ENCODE measurements around the gene CNPY2. TPM values are rescaled to one million over a fixed set of nuclear protein-coding genes. Genes with fewer than 3 reads are reported as not detected.

CNPY2 gene
- total and polyA plus RNA-seq, 5 donors from 2014 or later = 47.6 to 166 (median 153) TPM

DNA sequence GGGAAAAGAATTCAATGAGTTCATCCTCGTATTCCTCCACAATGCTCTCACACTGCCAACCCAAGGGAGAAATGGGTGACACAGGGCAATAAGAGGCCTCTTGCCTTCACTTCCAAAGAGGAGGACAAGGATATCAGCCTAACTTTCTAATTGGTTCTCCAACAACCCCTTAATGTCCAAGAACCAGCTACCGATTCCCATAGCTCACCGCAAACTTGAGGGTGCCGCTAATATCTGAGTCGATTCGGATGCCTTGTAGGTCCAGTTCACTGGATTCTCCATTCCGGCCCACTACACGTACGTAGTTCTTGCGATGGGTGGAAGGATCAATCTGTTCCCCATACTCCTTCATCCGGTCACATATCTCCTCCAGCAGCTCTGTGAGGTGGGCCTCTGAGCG lies 4.8 kb downstream of the CNPY2 start:
- Histone ChIP-seq H3K4me3 (ENCODE audit: low read depth, low read length) (no peak overlapping the region), H3K27me3 (ENCODE audit: control insufficient read depth, insufficient read depth, low read length) (no peaks in the 10 kb centered on the region), H3K27ac (ENCODE audit: insufficient read depth, low read length, poor library complexity, severe bottlenecking) (no peak overlapping the region), H3K9me3 (ENCODE audit: control insufficient read depth in 2 of 2, low read length in 2 of 2) (no peaks in the 10 kb centered on the region), H3K36me3 (ENCODE audit: control insufficient read depth, insufficient read depth, low read length) (peaks cover 29% of the 10 kb centered on the region), H3K4me1 (ENCODE audit: control insufficient read depth, insufficient read depth, low read length, poor library complexity, severe bottlenecking) (peaks cover 10% of the 10 kb centered on the region)
- Mint-ChIP-seq H3K36me3 (peaks cover 14% of the 10 kb centered on the region), H3K27me3 (no peaks in the 10 kb centered on the region), H3K4me3 (no peak overlapping the region), H3K4me1 (peaks cover 4 to 18% (median 5%) of the 10 kb centered on the region in 4 donors), H3K9me3 (no peaks in the 10 kb centered on the region), H3K27ac (no peak overlapping the region)
- DNase-seq (no peak), ATAC-seq (ENCODE audit: low read depth in 2 of 2) (no peak)

DNA sequence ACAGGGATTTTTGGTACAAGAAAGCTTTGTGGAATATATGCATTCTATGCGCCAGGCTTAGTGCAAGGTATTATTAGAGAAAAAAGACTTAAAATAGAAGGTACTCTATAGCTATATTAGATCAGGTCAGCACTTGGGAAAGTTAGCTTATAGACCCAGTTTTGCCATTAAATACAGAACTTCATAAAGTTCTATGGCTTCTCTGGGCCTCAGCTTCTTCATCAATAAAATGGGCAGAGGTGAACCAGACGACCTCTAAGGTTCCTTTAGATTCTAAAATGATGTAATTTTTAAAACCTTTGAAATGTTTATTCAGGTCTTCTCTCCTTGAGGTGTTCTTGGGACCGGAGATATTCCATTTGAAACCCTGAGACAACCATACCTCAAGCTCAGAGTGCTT lies 7.1 kb downstream of the CNPY2 start:
- Mint-ChIP-seq H3K27me3 (no peaks in the 10 kb centered on the region), H3K4me3 (peak overlapping the region in 2 of 4 donors; percentile 35 to 54), H3K27ac (no peak overlapping the region), H3K9me3 (no peaks in the 10 kb centered on the region), H3K36me3 (peaks cover 9% of the 10 kb centered on the region), H3K4me1 (no peaks in the 10 kb centered on the region)
- Histone ChIP-seq H3K4me3 (ENCODE audit: low read depth, low read length) (no peak overlapping the region), H3K4me1 (ENCODE audit: control insufficient read depth, insufficient read depth, low read length, poor library complexity, severe bottlenecking) (no peaks in the 10 kb centered on the region), H3K9me3 (ENCODE audit: control insufficient read depth in 2 of 2, low read length in 2 of 2) (no peaks in the 10 kb centered on the region), H3K27me3 (ENCODE audit: control insufficient read depth, insufficient read depth, low read length) (no peaks in the 10 kb centered on the region), H3K27ac (ENCODE audit: insufficient read depth, low read length, poor library complexity, severe bottlenecking) (no peak overlapping the region), H3K36me3 (ENCODE audit: control insufficient read depth, insufficient read depth, low read length) (peaks cover 26% of the 10 kb centered on the region)
- ATAC-seq (ENCODE audit: low read depth in 2 of 2) (no peak), DNase-seq (no peak)

DNA sequence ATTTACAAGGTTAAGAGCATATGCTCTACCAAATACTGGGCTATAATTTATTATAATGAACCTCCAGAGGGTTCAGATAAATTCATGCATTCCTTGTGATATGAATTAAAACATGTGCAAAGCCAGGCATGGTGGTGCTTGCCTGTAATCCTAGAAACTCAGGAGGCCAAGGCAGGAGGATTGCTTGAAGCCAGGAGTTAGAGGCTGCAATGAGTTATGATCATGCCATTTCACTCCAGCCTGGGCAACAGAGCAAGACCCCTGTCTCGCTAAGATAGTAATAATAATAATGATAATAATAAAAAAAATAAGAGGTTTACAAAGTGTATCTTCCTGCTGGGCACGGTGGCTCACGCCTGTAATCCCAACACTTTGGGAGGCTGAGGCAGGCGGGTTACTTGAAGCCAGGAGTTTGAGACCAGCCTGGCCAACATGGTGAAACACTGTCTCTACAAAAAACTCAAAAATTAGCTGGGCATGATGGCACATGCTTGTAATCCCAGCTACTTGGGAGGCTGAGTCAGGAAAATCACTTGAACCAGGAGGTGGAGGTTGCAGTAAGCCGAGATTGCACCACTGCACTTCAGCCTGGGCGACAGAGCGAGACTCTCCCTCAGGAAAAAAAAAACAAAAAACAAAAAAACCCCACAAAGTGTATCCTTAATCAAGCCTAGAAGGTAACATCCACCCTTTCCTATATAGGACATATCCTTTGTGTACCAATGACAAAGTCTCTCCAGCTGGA lies 8.4 kb downstream of the CNPY2 start:
- peaks cover 3% of the 10 kb centered on the region for H3K4me1 ChIP-seq (ENCODE audit: control insufficient read depth, insufficient read depth, low read length, poor library complexity, severe bottlenecking)
- H3K9me3 ChIP-seq (ENCODE audit: control insufficient read depth in 2 of 2, low read length in 2 of 2) = no peaks in the 10 kb centered on the region
- no peak for DNase-seq
- H3K9me3 Mint-ChIP-seq = no peaks in the 10 kb centered on the region
- peaks cover under 1 to 3% (median 2%) of the 10 kb centered on the region in 4 donors for H3K4me1 Mint-ChIP-seq
- H3K27me3 Mint-ChIP-seq = no peaks in the 10 kb centered on the region
- H3K27me3 ChIP-seq (ENCODE audit: control insufficient read depth, insufficient read depth, low read length) = no peaks in the 10 kb centered on the region
- peaks cover 9% of the 10 kb centered on the region for H3K36me3 Mint-ChIP-seq
- no peak overlapping the region for H3K27ac ChIP-seq (ENCODE audit: insufficient read depth, low read length, poor library complexity, severe bottlenecking)
- no peak overlapping the region for H3K4me3 ChIP-seq (ENCODE audit: low read depth, low read length)
- H3K36me3 ChIP-seq (ENCODE audit: control insufficient read depth, insufficient read depth, low read length) = peaks cover 26% of the 10 kb centered on the region
- no peak overlapping the region for H3K4me3 Mint-ChIP-seq
- no peak overlapping the region for H3K27ac Mint-ChIP-seq
- ATAC-seq (ENCODE audit: low read depth in 2 of 2) = no peak

DNA sequence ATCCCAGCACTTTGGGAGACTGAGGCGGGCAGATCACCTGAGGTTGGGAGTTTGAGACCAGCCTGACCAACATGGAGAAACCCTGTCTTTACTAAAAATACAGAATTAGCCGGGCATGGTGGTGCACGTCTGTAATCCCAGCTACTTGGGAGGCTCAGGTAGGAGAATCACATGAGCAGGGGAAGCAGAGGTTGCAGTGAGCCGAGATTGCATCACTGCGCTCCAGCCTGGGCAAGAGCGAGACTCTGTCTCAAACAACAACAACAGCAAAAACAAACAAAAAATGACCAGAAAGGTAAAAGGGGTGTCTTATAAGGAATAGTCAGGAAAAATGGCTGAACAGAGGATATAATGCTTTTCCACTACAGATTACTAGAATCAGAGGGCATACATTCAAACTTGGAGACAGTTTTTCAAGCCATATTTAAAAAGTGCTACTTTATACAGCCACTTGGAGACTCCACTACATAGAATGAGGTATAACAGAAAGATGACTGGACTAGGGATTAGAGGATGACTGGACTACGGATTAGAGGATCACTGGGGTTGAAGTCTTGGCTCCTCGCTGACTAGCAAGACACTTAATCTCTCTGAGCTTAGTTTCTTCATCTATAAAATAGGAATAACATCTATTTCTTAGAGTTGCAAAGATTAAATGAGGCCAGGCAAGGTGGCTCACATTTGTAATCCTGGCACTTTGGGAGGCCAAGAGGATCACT lies 10.8 kb downstream of the CNPY2 start:
- Histone ChIP-seq H3K27ac (ENCODE audit: insufficient read depth, low read length, poor library complexity, severe bottlenecking) (no peak overlapping the region), H3K27me3 (ENCODE audit: control insufficient read depth, insufficient read depth, low read length) (no peaks in the 10 kb centered on the region), H3K36me3 (ENCODE audit: control insufficient read depth, insufficient read depth, low read length) (peaks cover 23% of the 10 kb centered on the region), H3K9me3 (ENCODE audit: control insufficient read depth in 2 of 2, low read length in 2 of 2) (no peaks in the 10 kb centered on the region), H3K4me3 (ENCODE audit: low read depth, low read length) (no peak overlapping the region), H3K4me1 (ENCODE audit: control insufficient read depth, insufficient read depth, low read length, poor library complexity, severe bottlenecking) (peaks cover 20% of the 10 kb centered on the region)
- no peaks in the 10 kb centered on the region for H3K9me3 Mint-ChIP-seq
- no peaks in the 10 kb centered on the region for H3K27me3 Mint-ChIP-seq
- H3K4me3 Mint-ChIP-seq = no peak overlapping the region
- ATAC-seq (ENCODE audit: low read depth in 2 of 2) = no peak
- DNase-seq = no peak
- peaks cover 9 to 22% (median 16%) of the 10 kb centered on the region in 4 donors for H3K4me1 Mint-ChIP-seq
- H3K36me3 Mint-ChIP-seq = peaks cover 8% of the 10 kb centered on the region
- peak overlapping the region in 1 of 3 donors; percentile 14 for H3K27ac Mint-ChIP-seq

DNA sequence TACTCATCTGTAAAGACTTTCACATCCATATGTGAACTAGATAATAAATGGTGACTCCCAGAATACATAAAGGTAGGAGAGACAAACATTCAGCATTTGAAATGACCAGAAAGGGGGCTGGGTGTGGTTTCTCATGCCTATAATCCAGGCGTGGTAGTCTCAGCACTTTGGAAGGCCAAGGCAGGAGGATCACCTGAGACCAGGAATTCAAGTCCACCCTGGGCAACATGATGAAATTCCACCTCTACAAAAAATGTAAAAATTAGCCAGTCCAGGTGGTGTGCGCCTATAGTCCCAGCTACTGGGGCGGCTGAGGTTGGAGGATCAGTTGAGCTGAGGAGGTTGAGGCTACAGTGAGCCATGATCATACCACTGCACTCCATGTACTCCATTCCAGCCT lies 11.5 kb downstream of the CNPY2 start:
- peaks cover 4% of the 10 kb centered on the region for H3K36me3 Mint-ChIP-seq
- H3K4me3 ChIP-seq (ENCODE audit: low read depth, low read length) = no peak overlapping the region
- no peak for DNase-seq
- no peaks in the 10 kb centered on the region for H3K27me3 ChIP-seq (ENCODE audit: control insufficient read depth, insufficient read depth, low read length)
- no peak for ATAC-seq (ENCODE audit: low read depth in 2 of 2)
- peaks cover 24% of the 10 kb centered on the region for H3K4me1 ChIP-seq (ENCODE audit: control insufficient read depth, insufficient read depth, low read length, poor library complexity, severe bottlenecking)
- no peaks in the 10 kb centered on the region for H3K27me3 Mint-ChIP-seq
- no peak overlapping the region for H3K27ac ChIP-seq (ENCODE audit: insufficient read depth, low read length, poor library complexity, severe bottlenecking)
- H3K9me3 Mint-ChIP-seq = no peaks in the 10 kb centered on the region
- H3K36me3 ChIP-seq (ENCODE audit: control insufficient read depth, insufficient read depth, low read length) = peaks cover 18% of the 10 kb centered on the region
- no peaks in the 10 kb centered on the region for H3K9me3 ChIP-seq (ENCODE audit: control insufficient read depth in 2 of 2, low read length in 2 of 2)
- peaks cover 11 to 27% (median 19%) of the 10 kb centered on the region in 4 donors for H3K4me1 Mint-ChIP-seq
- no peak overlapping the region for H3K4me3 Mint-ChIP-seq
- H3K27ac Mint-ChIP-seq = peak overlapping the region in 1 of 3 donors; percentile 62

DNA sequence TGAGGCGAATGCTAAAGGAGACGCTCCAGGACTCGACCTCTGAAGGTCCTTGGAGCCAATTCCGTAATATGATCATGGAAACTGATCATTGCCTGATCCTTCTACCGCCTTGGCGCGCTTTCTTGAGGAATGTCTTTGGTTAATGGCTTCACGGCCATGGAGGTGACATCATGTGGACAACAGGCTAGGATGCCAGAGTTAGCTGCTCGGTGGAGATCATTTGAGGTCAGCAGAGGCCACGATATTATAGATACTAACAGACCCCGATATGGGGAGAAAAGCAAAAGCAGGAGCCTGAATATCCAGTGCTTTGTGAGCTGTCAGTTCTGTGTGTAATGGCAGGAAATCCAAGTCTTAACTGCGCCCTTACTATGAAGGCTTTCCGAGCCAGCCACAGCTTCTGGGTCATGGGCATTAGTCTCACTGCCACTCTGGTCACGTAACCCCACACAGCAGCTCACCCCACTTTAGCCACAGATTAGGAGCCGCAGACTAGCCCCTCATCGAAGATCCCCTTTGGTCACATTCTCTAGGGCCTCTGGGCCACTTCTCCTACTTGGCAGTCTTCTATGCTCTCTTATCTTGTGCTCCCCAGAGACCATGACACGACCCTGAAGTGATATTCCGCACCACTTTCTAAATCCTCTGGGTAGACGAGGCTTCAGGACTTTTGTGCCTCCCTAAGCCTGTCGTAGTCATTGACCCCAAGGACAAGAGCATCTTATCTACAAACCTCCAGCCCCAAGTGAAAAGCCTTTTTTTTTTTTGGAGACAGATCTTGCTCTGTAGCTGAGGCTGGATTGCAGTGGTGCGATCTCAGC lies 14.9 kb downstream of the CNPY2 start:
- no peak for ATAC-seq (ENCODE audit: low read depth in 2 of 2)
- Histone ChIP-seq H3K4me3 (ENCODE audit: low read depth, low read length) (peak overlapping the region; percentile 89), H3K4me1 (ENCODE audit: control insufficient read depth, insufficient read depth, low read length, poor library complexity, severe bottlenecking) (peaks cover 46% of the 10 kb centered on the region), H3K9me3 (ENCODE audit: control insufficient read depth in 2 of 2, low read length in 2 of 2) (no peaks in the 10 kb centered on the region), H3K27me3 (ENCODE audit: control insufficient read depth, insufficient read depth, low read length) (no peaks in the 10 kb centered on the region), H3K27ac (ENCODE audit: insufficient read depth, low read length, poor library complexity, severe bottlenecking) (peak overlapping the region; percentile 98), H3K36me3 (ENCODE audit: control insufficient read depth, insufficient read depth, low read length) (peaks cover 12% of the 10 kb centered on the region)
- Mint-ChIP-seq H3K4me1 (peaks cover 15 to 59% (median 44%) of the 10 kb centered on the region in 4 donors), H3K27ac (peak overlapping the region; percentile 95 to 98 (median 96)), H3K9me3 (no peaks in the 10 kb centered on the region), H3K4me3 (peak overlapping the region; percentile 94 to 99 (median 96)), H3K36me3 (peaks cover 12% of the 10 kb centered on the region), H3K27me3 (no peaks in the 10 kb centered on the region)
- no peak for DNase-seq

DNA sequence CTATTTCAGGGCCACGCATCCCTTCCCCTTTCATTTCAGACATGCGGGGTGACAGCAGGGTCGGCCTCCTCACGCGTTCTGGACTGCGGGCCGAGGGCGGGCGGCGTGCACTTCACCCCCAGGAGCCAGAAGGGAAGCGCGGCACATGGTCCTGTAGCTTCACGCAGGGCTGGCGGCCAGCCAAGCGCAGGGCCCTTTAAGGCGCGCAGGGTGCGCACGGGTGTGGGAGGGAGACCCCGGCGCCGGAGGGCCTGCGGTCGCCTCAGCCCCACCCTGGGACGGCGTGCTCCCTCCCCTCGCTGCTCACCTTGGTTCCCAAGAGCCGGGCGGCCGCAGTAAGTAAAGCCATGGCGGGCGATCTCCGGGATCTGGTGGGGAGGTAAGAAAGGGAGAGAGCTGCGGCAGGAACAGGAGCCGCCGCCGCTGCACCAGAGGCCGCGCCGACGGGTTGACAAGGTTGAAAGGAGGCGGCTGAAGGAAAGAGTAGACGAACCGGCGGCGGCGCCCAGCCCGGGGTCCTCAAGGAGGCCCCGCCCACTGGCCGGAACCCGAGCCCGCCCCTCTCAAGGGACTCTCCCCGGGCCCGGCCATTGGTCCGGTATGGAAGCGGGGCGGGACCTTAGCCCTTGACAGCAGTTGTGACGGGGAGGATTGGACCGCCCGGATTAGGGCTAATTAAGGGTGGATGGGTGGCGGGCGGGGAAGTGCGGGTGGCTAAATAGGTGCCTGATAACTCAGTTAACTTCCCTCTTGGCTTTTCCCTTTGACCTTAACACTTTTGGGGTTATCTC lies 15.7 kb downstream of the CNPY2 start, which contains the start of gene CS:
CS (minus strand) TSS at position 478 of the 791 bp plus-strand sequence; CDS start at position 349, 129 bp downstream.
- H3K36me3 Mint-ChIP-seq = peaks cover 12% of the 10 kb centered on the region
- Histone ChIP-seq H3K4me3 (ENCODE audit: low read depth, low read length) (peak within 1 kb of the TSS; percentile 97), H3K36me3 (ENCODE audit: control insufficient read depth, insufficient read depth, low read length) (peaks cover 12% of the 10 kb centered on the region), H3K4me1 (ENCODE audit: control insufficient read depth, insufficient read depth, low read length, poor library complexity, severe bottlenecking) (peaks cover 46% of the 10 kb centered on the region), H3K27me3 (ENCODE audit: control insufficient read depth, insufficient read depth, low read length) (no peaks in the 10 kb centered on the region), H3K27ac (ENCODE audit: insufficient read depth, low read length, poor library complexity, severe bottlenecking) (peak within 1 kb of the TSS; percentile 98), H3K9me3 (ENCODE audit: control insufficient read depth in 2 of 2, low read length in 2 of 2) (no peaks in the 10 kb centered on the region)
- peak; percentile 96 for ATAC-seq (ENCODE audit: low read depth in 2 of 2)
- H3K27me3 Mint-ChIP-seq = no peaks in the 10 kb centered on the region
- peak; percentile 99 for DNase-seq
- H3K4me3 Mint-ChIP-seq = peak within 1 kb of the TSS; percentile 94 to 99 (median 96)
- no peaks in the 10 kb centered on the region for H3K9me3 Mint-ChIP-seq
- H3K4me1 Mint-ChIP-seq = peaks cover 15 to 59% (median 44%) of the 10 kb centered on the region in 4 donors
- peak within 1 kb of the TSS; percentile 95 to 98 (median 96) for H3K27ac Mint-ChIP-seq
